NOMO-1 treated with dmso at 0.1 percent for 144 hours (cell line): ENCODE data around the gene INO80D.
"Not testable (repeated sequence)": the region's sequence is repeated elsewhere in the genome, so short reads cannot be mapped to it uniquely, and the experiment has no call there.

Experiments
- DNase-seq: peaks from one replicate; lab custom pipeline; 2025; ENCODE audit not compliant: unreplicated experiment; lab: John Stamatoyannopoulos, UW

INO80D gene

DNA sequence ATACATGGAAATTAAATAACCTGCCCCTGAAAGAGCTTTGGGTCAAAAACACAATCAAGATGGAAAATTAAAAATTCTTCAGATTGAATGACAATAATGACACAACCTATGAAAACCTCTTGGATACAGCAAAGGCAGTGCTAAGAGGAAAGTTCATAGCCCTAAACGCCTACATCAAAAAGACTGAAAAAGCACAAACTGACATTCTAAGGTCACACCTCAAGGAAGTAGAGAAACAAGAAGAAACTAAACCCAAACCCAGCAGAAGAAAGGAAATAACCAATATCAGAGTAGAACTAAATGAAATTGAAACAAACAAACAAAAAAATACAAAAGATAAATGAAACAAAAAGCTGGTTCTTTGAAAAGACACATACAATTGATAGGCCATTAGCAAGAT, 52.5 kb downstream of the INO80D start:
- DNase-seq = not testable (repeated sequence)

DNA sequence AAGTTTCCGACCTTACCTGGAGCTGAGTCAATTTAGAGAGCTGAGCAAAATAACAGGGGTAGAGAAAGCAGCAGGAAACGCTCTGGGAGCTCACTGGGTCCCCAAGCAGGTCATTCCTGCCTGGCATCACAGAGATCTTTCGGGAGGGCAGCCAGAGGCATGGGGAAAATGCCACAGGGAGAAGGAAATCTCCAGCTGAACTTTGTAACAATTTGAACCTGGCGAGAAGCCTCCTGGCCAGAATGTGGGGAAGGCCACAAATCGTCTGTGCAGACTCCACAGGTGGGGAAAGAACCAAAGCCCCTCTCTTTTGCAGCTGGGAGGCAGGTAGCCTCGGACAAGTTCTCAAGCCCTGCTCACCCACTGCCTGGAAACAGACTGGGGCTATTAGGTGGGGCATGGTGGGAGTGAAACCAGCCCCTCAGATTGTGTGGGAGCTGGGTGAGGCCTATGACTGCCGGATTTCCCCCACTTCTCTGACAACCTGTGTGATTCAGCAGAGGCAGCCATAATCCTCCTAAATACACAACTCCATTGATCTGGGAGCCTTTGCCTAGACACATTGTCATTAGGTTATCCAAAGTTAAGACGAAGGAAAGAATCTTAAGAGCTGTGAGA, 53.9 kb downstream of the INO80D start:
- no peak for DNase-seq

DNA sequence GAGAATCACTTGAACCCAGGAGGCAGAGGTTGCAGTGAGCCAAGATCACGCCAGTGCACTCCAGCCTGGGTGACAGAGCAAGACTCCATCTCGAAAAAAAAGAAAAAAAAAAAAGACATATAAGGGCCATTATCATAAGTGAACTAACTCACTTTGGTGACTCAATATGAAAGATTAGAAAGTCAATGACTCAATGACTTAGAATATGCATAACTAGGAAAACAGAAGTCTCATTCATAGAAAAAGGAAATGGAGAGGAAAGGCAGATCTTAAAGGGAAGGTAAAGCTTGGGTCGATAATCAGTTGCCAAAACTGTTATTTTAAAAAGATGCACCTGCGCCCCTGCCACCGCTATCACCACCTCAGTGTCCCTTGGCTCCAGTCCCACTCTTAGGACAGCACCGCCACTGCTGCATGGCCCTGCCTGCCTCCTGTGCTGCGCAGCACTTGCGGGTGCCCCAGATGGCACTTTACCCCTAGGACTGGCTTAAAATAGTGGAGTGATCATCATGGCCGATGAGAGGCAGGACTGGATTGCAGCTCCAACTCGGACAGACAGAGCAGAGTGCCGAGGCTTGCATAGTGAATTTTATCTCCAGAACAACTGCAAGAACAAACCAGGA, 54.7 kb downstream of the INO80D start:
- DNase-seq = no peak

DNA sequence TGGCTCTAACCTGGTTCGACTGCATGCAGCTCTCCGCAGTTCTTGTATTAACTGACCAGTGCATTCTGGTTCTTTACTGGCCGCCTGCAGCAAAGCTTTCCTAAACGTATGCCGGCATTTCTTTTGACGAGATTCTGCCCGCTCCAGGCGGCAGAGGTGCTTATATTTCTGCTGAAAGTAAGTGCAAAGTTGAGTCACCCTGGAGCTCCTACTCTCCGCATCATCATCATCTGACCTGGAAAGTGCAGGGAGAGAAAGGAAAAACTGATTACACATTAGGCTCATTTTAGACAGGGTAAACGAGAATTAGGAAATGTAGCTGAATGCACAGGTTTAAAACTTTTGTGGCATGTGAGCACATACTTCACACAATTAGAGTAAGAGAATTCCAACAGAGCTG, 57.9 kb downstream of the INO80D start:
- no peak for DNase-seq

DNA sequence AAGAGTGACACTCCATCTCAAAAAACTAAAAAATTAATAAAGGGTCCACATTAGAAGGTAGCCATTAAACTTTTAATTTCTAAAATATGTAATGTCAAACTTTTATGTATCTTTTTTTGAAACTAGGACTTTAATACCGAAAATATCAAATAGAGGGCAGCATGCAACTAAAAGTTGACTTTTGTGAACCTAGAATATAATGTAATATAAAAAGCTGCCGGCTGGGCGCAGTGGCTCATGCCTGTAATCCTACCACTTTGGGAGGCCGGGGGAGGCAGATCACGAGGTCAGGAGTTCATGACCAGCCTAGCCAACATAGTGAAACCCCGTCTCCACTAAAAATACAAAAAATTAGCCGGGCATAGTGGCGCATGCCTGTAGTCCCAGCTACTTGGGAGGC, 62.8 kb downstream of the INO80D start:
- no peak for DNase-seq

DNA sequence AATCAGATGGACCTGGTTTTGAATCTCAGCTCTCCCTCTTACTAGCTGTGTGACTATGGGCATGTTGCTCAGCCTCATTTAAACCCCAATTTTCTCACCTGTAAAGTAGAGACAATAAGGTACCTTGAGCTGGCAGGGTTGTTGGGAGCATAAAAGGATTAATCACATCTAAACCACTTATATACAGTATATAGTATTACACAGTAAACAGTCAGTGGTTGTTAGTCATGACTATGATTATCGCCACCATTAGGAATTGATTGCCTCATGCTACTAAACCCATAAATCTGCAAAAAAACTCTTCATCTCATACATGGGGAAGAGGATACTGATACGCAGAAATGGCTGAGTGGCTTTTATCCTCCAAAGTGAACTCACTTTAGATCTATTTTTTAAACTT, 65.8 kb downstream of the INO80D start:
- no peak for DNase-seq

DNA sequence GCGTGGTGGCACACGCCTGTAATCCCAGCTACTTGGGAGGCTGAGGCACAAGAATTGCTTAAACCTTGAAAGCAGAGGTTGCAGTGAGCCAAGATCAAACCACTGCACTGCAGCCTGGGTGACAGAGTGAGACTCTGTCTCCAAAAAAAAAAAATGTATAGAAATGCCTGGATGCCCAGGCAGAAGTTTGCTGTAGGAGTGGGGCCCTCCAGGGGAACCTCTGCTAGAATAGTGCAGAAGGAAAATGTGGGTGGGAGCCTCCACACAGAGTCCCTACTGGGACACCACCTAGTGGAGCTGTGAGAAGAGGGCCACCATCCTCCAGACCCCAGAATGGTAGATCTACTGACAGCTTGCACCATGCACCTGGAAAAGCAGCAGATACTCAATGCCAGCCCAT, 70.2 kb downstream of the INO80D start:
- not testable (repeated sequence) for DNase-seq

DNA sequence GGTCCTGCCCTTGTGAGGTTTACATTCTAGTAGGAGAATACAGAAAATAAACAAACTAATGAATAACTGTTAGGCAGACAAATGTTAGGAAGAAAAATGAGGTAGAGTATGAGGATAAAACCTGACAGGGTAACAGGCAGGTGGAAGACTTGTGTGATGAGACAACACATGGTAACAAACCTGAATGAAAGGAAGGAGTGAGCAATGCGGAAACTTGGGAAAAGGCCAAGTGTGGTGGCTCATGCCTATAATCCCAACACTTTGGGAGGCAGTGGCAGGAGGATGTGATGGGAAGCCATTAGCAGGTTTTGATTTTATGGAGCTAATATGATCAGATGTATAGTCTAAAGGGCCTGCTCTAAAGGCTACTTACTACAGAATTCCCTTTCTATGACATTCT, 74.2 kb downstream of the INO80D start:
- no peak for DNase-seq

DNA sequence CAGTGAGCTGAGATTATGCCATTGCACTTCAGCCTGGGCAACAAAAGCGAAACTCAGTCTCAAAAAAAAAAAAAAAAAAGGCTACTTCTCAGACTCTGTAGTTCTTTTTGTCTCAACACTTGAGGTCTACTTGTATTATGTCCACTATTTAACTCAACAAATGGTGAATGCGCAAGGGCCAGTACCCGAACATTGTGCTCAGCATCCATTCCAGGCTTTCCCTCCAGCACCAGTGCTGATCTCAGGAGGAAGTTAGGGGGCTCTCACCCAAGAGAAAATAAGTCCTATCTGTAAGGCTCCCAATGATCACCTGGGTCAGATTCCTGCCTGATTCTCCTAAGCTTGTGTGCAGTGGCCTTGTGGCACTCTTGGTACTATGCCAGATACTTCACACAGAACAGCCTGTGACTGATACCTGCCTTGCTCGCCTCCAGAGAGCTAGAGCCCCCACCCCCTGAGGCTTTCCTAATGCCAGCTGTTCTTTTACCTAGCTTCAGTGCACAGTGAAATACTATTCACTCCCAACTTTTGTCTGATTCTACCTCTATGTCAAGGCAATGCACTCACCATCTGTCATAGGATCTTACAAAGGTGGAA, 74.9 kb downstream of the INO80D start:
- no peak for DNase-seq

DNA sequence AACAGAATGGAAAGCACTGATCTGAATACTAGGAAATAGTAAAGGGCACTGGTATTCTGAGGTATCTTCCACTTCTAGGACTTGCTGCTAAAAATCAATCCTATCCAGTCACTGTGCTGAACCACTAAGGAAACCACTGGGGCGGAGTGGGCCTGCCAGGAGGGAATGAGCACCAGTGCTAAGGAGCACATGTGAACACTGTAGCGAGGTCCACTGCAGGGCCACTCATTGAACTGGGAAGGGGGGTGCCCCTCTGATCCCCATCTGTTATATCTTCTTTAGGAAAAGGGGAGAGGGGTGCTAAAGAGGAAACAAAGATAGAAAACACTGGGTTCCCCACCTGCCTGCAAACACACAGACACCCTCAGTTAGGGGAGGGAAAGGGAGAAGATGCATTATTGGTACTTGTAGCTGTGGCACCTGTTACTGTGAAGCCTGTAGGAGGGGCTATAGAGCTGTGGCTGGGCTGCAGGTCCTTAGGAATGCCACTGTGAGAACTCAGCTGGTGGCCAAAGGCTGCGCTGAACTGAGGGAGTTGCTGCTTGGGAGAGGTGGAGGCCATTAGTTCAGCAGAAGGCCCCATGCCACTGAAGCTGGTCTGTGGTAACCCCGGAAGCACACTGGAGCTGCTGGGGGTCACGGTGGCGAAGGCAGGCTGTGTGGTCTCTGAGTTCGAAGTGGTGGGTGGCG, 81.8 kb downstream of the INO80D start:
- DNase-seq = no peak

DNA sequence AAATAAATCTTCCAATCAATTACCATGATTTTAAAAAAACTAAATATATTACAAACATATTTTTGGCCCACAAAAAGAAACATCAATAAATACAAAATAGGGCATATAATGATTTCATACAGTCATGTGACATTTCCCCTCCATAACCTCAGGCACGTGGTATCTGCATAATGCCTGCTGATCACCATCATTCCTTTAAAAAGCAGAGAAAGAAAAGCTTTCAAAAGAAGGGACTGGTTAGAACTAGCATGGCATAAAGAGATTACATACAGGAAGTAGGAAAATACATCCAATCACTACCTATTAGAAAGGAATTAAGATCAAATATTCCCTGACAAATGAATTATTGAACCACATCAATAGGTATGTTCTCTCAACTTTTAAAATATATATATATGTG, 83.5 kb downstream of the INO80D start:
- no peak for DNase-seq

DNA sequence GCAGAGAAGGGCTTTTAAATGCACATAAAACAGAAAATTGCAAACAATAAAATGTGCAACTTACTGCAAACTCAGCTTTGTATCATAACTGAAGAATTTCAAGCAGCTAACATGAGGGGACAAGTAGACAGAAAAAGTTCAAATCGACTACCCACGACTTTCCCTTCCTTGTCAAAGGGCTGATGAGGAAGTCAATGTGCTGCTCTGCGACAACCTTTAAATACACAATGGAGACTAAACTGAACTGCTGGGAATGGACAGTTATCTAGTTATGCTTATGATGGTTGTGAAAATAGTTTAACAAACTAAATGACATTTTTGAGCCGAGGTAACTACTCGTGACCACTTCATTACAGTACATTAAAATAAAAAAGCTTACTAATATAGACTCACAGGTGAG, 84.1 kb downstream of the INO80D start:
- no peak for DNase-seq

DNA sequence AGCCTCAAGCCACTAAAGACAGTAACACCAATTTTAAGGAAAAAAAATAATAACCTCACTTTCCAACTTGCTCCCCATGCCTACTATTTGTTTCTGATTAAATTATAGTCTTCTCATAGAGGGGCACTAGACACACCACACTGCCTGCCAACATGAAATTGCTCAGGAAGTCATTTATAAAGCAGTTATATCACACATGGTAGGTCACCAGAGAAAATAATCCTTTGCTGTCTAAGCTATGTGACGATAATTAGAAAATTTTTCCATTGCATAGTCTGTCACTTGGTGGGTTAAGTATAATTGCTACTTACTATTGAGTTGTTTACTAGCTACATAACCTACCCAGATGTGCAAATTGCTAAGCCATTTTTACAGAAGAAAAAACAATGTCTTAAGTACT, 85.2 kb downstream of the INO80D start:
- DNase-seq = no peak

DNA sequence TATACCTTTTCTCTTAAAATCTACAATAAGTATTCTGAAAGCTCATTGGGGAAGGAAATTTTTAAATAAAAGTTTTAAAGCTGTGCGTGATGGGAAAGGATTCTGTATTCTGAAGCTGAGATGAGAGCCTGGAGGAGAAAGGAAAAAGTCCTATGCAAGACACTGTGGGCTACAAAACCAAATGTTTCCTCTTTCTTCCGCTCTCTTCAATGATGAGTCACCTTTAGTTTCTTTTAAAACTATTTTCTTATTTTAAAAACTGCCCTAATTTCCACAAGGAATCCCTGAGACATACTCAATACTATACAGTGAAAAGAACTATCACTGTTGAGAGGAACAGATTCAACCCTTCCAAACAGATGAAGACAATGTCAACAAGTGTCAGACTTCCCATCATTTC, 87.4 kb downstream of the INO80D start:
- no peak for DNase-seq

DNA sequence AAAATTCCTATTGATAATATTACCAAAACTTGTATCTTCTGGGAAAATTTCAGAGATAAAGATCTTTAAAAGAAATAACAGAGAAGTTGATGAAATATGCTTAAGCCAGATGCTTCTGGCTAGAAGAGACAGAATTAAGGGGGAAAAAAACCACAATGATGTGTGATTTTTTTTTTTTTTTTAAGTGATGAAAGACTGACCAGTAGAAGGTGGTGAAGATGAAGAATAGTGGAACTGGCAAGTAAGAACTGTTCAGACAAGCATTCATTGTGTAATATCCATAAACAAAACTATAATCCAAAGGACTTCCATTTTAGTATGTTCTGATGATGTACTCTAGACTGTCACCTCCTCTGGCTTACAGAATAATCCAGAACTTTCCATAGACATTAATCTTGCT, 89.8 kb downstream of the INO80D start:
- DNase-seq = no peak

DNA sequence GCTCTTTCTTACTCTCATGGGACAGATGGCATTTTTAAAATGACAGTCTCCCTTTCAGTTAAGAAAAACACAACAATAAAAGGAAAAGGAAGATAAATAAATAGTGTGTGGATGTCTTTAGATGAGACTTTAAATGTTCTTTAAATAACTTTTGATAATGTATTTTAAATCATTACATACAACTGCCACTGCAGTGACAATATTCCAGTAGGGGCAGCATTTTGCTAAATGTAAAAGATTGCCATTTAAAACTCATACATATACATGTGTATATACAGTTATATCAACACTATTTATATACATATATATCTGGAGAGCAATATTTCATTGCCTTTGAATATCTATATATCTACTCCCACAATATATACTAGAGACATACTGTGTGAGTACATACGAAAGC, 90.7 kb downstream of the INO80D start:
- no peak for DNase-seq

DNA sequence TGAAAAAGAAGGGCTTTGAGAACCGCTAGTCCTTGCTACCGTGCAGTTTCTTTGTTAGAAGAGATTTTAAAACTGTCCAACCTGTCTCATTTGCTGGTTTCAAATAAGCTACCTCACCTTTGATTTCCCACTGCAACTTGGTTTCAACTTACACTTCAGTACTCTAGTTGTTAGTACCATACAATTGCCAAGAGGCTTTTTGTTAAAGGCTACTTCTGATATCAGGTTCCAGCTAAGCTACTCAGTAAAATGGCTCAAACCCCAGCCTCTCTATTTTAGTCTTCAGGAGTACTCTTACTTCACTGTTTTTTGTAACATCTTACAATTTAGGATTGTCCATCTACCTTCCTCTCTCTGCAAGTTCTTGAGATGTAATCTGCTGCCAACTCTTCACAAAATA, 91.6 kb downstream of the INO80D start:
- no peak for DNase-seq

DNA sequence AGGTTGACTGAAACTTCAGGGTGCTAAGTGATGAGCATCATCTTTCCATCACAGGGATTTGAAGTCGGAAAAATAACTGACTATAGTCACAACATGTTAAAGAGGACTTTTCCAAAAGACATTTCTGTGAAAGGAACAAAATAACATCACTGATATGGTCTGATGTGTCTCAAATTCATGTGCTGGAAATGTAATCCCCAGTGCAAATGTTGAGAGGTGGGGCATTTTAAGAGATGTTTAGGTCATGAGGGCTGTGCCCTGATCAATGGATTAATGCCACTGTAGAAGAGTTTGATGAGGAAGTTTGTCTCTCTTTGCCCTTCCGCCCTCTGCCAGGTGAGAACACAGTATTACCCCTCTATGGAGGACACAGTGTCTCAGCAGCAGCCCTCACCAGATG, 95.9 kb downstream of the INO80D start:
- DNase-seq = no peak

DNA sequence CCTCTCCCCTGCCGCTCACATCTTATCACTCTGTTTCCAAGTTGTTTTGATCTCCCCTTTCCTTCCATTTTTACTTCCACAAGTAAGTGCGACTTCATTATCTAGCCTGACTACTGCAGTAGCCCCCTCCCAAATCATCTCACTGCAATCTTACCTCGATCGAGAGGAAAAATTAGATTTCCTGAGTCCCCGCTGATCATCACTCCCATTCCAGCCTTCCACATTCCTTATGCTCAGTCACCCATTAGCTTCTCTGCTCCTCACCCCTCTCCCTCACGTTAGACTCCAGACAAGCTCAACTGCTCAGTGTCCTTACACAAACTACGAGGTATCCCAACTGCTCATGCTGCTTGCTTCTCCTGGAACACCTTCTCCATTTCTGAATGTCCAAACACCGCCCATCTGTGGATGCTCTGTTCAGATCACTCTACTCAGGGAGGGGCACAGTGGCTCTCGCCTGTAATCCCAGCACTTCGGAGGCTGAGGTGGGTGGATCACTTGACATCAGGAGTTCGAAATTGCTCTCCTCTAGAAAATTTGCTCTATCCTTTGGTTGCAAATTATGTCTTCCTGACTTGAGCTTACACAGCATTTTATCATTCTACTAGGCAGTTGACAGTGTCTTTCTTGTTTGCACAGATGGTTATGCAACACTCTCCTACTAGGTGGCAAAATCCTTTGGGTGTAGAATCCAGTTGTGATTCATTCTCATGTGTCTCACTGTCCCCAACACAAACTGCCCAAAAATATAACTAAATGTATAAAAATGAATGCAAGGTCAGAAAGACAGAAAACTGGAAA, 96.5 kb downstream of the INO80D start:
- DNase-seq = no peak

DNA sequence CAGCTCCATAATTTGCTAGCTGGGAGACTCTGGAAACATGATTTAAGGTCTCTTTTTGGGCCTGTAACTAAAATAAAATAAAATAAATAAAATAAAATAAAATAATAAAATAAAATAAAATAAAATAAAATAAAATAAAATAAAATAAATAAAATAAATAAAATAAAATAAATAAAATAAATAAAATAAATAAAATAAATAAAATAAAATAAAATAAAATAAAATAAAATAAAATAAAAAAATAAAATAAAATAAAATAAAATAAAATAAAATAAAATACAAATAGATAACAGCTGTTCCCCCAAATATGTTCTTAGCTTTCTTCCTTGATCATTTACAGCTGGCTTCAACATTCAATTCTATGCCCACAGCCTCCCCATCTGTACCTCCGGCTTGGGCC, 97.3 kb downstream of the INO80D start:
- DNase-seq = not testable (repeated sequence)

DNA sequence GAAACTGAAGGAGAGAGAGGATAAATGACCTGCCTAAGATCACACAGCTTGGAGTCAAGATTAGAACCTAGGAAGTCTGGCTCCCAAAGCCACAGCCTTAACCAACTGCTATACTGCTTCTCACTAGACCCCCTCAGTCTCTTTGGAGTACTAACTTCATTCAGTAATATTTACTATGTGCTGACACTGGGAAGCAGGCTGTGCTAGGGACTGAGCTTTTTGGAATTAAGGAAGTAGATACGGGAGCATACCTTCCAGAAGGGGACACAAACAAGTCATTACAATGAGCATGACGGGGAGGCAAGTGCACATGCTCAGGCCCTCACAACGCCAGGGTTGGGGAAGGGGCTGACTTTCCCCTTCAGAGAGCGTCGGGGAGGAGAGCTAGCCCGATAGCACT, 97.7 kb downstream of the INO80D start:
- DNase-seq = no peak
